Stimulated activated CD8-positive, alpha-beta memory T cell treated with anti-CD3 and anti-CD28 coated beads, Interleukin-12 subunit alpha, Interleukin-12 subunit beta, amount 100 ng/mL, for 24 hours (primary cell): Measurements from ENCODE around the gene CLEC5A.
"Not testable (repeated sequence)": the region's sequence is repeated elsewhere in the genome, so short reads cannot be mapped to it uniquely, and the experiment has no call there.

Source experiments
- DNase-seq: peaks from one replicate; pipeline ENCODE4 v3.0.0-alpha.2; 2020; ENCODE audit errors: extremely low read depth

CLEC5A gene

DNA sequence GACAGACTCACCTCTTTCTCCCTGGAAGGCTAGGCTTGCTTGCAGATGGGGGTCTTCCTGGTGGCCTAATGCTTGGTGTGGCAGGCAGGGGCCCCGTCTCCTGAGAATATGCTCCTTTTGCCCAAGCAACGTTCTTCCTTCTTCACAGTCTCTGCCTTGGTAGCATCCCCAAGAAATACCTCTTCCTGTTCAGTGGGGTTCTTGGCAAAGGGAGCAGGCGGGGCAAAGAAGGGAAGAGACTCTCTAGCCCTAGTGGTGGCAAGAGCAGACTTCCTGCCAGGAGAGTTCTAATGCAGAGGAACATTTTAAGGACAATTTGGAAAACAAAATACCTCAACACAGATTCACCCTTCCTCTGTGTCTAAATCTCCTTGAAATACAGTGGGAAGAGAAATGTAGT, at the start of gene CLEC5A:
Gene CLEC5A, minus strand, starts transcription at position 179 of the 400 bp plus-strand sequence. CDS start 682 bp downstream, outside the sequence.
- no peak for DNase-seq

DNA sequence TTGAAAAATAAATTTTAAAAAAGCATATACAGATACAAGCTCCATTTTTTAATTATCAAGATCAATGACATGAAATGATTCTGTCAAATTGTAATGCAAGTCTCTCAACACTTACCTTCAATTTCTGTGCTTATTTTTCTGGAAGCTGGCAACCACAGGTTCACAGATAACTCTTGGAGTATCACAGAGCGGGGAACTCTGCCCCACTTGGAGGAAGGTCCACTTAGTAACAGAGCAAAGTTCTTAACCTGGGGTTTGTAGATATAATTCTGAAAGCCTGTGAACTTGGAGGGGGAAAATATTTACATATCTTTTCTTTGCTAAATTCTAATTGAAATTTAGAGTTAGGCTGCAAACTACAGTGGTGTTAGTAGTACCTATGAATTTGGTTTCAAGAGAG, 46.6 kb upstream of the CLEC5A start:
- DNase-seq = no peak

DNA sequence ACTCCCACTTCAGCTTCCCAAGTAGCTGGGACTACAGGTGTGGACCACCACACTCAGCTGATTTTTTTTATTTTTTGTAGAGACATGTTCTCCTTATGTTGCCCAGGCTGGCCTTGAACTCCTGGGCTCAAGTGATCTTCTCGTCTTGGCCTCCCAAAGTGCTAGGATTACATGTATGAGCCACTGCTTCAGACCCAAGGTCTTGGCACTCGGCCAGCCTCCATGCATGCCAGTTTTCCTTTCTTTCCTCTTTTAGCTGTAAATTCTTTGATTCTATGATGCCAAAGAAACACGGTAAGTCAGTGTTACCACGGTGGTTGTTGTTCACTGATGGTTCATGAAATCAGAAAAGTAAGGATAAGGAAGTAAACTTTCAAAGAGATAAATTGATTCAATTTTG, 45.9 kb upstream of the CLEC5A start:
- DNase-seq = no peak

DNA sequence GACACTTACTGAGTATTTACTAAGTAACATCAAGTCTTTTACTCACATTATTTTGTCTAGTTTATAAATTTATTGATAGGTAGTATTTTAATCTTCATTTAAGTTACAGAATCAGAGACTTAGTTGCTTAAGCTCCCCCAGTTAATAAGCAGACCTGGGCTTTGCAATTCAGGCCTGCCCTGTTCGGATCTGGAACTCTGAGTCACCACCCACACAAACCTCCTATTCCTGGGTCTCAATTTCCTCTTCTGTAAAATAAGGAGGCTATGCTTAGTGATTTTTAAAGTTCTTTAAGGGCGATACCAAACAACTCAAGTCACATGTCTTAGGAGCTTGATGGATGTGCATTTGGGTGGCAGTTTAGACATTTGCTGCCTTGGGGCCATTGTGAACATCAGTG, 45.4 kb upstream of the CLEC5A start:
- no peak for DNase-seq

DNA sequence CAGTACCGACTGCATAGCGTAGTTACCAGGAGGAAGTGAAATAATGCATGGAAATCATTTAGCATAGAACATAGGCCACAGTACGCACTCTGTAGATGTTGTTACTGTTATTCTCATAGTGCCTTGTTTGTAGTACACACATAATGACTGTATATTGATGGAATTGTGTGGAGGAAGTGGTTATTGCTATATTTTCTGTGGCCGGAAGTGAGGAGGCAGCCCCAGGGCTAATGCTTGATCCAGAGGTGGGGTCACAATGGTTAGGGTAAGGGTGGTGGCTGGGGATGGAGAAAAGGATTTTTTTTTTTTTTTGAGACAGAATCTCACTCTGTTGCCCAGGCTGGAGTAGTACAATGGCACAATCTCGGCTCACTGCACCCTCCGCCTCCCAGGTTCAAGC, 44.4 kb upstream of the CLEC5A start:
- no peak for DNase-seq

DNA sequence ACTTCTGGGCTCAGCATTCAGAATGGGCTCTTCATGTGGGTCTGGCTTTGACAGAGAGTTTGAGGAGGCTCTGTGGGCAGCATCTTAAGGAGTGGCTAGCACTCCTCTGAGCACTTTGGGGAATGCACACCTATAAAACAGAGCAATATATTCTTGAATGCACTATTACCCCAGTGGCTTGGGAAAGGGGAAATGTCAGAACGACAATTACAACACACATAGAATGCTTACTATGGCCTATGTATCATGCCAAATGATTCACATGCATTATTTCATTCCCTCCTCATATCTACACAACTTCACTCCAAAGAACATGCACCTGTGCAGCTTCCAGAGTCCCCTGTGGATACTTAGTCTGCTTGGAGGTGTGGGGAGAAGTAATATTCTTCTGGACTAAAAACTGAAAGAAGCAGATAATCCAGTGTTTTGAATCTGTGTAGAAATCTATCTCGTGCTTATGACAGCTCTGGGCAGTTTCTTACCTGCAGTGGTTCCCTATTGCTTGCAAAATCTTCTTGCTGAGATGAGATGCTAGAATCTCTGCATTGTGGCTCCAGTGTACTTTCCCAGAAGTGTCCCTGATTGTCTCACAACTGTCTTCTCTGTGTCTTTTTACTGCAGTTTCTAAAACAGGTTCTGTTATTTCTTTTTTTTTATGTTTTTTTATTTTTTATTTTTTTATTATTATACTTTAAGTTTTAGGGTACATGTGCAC, 43.4 kb upstream of the CLEC5A start:
- DNase-seq = no peak

DNA sequence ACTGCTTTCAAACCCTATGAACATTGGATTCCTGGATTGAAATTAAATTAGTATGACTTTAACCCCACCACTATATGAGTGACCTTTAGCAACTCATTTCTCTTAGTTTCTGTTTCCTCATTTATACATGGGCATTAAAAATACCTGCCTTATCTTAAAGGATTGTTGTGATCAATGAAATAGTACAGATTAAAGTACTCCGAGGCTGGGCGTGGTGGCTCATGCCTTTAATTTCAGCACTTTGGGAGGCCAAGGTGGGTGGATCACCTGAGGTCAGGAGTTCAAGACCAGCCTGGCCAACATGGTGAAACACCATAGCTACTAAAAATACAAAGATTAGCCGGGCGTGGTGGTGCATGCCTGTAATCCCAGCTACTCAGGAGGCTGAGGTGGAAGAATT, 41.0 kb upstream of the CLEC5A start:
- DNase-seq = not testable (repeated sequence)

DNA sequence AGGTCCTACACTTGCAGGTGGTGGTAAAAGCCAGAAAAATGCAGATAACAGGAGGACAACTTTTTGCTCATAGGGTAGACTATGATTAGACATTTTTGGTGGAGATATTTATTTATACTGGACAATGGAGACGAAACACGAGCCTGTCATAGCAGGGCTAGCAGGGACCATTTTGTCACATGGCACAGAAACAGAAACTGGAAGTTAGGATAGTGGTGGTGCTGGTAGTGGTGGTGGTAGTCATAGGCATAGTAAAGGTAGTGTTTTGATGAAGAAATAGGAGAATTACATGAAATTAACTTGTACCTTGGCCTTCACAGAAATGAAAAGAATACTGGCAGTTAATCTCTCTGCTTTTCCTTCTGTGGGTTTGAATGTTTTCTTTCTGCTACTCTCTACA, 40.1 kb upstream of the CLEC5A start:
- no peak for DNase-seq

DNA sequence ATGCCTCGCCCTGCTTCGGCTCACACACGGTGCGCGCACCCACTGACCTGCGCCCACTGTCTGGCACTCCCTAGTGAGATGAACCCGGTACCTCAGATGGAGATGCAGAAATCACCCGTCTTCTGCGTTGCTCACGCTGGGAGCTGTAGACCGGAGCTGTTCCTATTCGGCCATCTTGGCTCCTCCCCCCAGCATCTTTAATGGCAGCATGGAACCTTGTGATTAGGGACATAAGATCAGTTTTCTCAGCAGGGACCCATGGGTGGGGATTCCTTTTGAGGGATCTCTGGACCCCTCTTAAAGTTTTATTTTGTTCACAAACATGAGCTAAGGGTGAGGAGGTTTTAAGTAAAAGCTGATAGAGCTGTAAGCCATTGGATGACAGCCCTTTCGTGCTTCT, 39.2 kb upstream of the CLEC5A start:
- not testable (repeated sequence) for DNase-seq

DNA sequence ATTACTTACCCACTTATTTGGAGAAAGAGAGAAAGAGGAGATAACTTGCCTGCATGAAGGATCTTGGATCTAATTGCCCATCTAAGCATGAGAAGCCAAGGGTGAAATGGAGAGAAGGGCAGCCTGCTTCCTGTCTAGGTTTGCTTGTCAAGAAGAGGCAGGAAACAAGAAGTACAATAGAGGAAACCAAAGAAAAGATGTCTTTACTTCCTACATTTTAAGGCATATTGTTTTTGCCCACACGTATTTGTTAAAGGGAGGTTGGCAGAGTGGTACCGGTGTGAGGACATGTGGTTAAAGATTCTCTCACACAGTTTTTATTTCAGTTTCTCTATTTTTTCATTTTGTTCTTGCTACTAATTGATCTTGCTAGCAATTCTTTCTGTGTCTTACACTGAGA, 32.8 kb upstream of the CLEC5A start:
- no peak for DNase-seq

DNA sequence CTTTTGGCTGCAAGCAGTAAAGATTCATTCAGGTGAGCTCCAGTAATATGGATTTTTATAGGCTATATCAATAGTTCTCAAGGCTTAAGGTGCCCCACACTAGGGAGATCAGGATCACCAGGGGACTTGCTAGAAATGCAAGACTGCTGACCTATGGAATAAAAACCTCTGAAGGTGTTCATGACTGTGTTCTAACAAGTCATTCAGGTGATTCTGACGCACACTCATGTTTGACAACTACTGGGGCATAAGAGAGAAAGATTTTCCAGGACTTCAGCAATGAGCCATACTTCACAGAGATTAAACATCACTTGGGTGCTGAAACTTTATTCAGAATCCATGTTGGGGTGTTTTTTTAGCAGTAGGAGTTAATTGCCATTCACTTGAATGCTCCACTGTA, 31.6 kb upstream of the CLEC5A start:
- DNase-seq = no peak

DNA sequence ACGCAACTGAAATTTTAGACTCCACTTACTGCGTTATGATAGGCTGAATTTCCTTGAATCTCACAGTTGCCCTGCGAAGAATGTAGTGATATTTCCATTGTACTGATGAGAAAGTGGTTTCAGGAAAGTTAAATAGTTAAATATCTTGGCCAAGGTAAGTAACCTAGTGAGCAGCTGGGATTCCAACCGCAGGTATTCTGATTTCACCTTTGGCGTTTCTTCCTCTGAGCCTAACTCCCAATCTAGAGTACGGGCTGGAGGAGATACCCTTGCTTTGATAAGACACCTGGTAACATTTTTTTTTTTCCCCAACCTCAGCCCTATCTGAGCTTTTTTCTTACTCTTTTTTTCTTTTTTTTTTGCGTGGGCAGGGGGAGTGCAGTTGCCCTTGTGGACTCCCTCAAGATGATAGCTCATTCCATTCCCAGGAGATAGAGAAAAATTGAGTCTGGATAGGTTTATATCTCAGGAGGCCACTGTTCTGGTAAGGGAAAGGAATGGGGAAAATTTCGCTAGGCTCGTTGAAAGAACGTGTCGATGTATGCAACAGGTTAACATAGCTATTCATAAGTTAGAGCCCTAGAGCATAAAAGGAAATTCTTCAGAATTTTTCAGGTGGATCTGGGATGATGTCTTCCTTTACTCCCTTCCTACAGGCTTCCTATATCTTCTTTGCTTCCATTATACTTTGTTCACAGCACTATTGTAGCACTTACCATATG, 29.9 kb upstream of the CLEC5A start:
- DNase-seq = no peak

DNA sequence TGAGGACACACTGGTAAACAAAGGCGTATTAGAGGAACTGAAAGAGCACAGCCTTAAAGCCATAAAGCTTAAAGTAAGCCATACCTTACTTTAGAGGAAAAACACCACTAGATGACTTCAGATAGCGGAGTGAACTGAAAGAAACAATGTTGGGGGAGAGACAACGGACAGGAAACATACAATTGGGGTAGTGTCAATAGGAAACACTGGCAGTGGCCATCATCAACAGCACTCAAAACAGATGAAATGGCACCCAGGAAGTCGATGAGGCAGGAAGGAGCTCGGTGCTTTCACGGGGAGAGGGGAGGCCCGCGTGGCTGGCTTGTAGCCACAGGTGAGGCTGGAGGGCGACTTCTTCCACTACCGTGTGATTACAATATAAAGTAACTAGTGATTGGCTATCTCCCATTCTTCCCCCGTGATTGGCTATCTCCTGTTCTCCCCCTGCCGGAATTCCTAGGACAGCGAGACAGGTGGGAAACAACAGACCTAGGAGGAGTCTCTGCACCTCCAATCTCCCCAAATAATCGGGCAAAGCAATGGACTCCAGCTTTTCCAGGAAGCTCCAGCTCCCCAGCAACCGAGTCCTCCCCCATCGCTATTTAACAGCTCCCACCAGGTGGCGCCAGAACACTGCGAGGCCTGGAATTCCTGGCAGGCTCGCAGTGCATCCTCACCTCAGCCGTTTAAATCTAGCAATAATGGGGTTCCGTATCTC, 29.2 kb upstream of the CLEC5A start:
- peak; percentile 21 for DNase-seq

DNA sequence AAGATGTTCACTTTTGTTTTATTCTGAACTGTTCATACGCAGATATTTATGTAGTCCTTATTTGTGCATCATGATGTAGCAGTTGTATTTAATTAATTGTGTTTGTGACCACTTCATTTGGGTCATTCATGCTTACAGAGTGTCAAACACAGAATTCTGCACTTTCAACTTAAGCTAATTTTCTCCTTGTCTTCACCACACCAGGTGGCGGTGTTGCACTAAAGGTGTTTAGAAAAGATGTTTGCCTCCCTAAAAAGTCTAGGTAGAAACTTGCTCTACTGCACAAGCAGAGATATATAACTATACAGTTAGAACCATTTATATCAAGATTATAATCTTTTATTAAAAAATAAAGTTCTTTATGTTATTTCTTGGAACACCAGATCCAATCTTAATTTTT, 28.1 kb upstream of the CLEC5A start:
- DNase-seq = no peak

DNA sequence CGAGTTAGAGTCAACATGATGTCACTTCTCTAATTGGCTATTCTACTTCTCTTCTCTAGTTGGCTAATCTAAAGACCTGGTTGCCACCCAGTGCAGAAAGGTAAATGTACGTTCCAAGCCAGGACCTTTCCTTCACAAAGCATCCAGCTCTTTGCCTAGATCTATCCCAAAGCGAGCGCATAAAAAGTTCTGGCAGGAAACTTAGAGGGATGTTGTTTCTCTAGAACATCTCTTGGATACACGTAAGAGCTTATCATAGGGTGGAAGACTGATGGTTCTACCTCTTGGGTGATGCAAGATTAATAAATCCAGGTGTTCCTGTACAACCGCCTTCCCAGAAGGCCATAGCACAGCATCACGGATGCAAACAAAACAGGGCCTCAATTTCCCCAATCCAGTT, 26.9 kb upstream of the CLEC5A start, which contains the start of gene TAS2R38:
Gene TAS2R38, minus strand, starts transcription at position 101 of the 400 bp plus-strand sequence. Its CDS starts 84 bp downstream, at position 17.
- DNase-seq = no peak

DNA sequence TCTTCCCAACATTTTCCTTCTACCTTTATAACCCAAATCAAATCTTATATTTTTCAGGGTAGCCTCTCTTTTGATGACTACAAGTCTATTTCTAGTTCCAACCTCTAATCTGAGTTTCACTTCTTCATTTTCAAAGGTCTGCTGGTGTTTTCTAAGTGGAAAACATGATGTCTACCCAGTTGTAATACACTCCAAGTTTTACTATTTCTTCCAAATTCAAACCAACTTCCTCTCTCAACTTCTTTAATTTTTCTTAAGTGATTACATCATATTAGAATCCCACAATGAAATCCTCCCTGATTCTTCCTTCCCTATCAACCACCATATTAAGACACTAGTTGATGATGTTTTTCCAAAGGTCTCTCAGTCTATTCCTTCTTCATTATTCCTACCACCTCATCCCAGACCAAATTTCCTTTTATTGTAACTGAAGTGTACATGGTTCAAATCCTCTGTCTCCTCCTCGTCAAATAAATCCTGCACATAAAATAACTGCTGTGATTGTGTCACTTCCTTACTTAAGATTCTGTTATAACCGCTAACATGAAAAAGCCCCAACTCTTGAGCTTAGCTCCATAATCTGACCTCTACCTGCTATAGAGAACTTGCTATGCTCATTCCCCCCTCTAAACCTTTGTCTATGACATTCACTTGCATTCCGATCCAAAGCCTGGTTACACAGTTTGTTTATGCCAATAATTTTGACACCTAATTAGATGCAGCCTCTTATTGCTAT, 14.1 kb upstream of the CLEC5A start:
- no peak for DNase-seq

DNA sequence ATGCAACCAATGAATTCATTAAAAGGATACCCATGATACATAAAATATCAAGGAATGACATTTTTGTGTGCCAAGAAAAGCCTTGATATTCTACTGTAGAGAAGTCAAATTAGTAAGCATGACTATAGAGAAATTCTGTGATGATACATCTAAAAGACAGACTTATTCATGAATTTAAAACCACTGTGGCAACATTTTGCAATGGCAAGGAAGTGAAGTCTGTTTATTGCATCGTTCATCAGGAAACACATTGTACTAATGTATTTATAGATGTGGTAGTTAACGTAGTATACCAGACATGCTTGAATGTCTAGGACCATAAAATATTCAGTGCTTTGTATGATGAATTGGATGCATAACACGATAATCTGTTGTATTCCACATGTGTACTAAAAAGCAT, 9.3 kb upstream of the CLEC5A start:
- no peak for DNase-seq

DNA sequence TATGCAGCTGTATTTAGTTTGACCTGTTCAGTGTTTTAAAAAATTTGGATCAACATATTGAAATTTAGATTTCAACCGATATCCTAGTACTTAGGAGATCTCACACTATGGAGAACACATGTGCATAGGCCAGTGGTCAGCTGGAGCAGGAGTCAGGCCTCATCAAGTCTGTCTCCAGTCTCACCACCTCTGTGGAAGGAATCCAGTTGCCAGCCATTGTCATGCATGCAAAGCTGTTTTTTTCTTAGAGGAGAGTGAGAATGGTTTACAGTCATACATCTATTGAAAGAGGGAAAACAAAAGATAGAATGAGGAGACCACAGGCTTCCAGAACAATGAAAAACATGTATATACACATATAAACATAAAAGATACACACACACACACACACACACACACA, 7.6 kb upstream of the CLEC5A start:
- DNase-seq = no peak

DNA sequence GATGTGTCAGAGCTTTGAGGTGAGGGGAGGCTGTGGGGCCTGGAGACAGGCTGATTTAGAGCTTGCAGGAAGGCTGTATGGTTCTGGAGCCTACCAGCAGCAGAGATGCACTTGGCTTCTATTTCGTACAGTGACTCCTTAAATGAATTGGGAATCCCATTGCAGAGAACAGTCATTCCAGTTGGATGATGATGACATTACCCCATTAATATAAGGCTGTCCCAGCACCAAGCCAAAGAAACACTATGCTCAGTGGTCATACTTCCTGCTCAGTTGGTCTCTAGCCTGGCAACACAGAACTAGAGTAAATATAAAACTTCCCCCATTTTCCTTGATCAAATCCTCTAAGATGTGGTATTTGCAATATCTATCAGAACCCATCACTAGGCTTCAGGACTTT, 5.7 kb upstream of the CLEC5A start:
- DNase-seq = no peak

DNA sequence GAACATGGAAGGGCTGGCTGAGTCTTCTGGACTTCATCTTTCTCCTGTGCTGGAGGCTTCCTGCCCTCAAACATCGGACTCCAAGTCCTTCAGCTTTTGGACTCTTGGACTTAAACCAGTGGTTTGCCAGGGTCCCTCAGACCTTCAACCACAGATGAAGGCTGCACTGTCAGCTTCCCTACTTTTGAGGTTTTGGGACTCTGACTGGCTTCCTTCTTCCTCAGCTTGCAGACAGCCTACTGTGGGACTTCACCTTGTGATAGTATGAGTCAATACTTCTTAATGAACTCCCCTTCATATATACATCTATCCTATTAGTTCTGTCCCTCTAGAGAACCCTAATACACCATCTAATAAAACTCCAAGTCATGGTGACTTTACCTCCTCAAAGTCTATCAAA, 4.0 kb upstream of the CLEC5A start:
- DNase-seq = no peak

DNA sequence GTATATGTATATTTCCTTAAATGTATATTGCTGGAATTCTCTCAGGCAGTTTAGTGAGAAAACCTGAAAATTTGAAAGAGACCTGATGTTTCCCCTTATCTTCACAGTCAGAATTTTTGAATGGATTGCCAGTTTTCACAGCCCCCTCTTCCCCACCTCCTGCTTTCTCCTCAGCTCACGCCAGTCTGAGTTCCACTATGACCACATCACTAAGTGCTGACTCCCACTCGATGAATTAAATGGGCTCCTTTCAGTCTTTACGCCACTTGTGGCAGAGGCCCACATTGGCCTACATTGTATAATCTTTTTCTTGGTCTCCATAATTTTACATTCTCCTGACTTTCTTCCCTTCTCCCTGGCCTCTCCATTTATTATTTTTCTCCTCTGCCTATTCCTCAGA, 3.1 kb upstream of the CLEC5A start:
- DNase-seq = no peak

DNA sequence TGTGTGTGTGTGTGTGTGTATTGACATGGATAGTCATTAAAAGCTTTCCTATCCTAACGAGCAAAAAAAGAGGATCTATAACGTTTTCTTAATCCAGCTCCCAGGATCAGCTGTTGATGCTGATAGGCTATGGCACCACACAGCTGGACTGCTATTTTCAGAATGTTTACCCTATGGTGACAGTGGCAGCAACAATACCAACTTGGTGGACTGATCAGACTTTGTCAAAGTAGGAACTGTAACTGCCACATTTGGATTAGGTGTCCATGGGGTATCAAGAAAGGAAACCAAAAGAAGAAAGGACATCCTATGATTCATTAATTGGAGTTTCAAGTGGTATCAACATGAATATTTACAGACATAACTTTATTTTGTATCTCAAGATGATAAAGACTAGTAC, 2.7 kb upstream of the CLEC5A start:
- DNase-seq = no peak
